GM18867 (cell line): Measurements from ENCODE around the gene LRMDA.

Experiments
- ATAC-seq: cut with Tn5 transposase; IDR thresholded peaks from one replicate; pipeline ENCODE4 v1.9.1; 2021; ENCODE audit warnings: mild to moderate bottlenecking, moderate library complexity; ENCODE audit not compliant: unreplicated experiment

Gene LRMDA

DNA sequence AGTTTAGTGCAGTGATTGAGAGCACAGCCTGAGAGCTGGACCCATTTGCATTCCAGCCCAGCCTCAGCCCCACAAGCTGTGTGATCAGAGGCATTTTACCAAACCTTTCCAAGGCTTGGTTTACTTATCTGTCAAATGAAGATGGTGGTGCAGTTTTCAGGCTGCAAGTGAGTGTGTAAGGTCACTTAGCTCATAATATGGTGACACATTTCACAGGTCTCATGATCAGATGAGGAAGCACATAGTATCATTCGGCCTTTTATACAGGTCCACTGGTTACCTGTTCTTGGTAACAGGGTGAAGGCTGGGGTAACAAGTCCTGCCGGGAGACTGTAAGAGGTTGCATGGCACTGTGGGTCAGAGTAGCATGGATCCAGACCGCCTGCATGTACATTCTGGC is 371.7 kb downstream of the LRMDA start:
- no peak for ATAC-seq

- no peak for ATAC-seq
These were observed 372.6 kb downstream of the LRMDA start for GRCh38 chr10:75803816-75804552.

GRCh38 chr10:75806186-75806585 is 374.8 kb downstream of the LRMDA start:
- ATAC-seq: no peak

DNA sequence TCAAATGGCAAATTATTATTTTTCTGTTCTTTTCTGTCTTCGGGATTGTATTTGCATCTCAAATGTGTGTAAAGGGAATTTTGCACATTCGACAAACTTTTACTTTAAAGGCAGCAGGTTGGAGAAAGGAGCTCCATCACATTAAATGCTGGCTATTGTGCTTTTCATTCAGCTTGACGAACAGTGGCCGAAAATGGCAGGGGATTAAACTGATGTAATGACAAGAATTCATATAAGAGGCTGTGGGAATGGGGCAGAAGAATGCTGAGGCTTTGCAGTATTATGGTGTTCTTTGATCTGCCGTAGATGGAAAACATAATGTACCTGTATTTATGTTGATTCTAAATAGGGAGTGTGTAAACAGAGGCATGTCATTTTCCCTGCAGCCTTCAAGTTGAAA is 376.0 kb downstream of the LRMDA start:
- no peak for ATAC-seq

DNA sequence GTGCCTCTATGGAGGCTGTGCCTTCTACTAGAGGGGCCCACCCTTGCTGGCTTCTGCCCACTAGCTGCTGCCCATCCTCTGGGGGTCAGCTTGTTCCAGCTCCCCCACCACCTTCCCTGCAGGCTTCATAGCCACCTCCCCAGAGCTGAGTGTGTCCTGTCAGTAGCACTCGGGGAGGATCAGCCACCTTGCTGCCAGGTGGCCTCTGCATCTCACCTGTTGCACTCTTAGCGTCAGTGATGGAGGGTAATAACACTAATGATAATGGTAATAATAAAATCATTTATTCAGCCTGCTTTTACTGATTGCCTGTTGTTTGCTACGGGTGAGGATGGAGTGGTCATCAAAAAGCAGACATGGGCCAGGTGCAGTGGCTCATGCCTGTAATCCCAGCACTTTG is 377.6 kb downstream of the LRMDA start:
- no peak for ATAC-seq

GRCh38 chr10:75814014-75814413 is 382.6 kb downstream of the LRMDA start:
- ATAC-seq: no peak

GRCh38 chr10:75815066-75815465 is 383.6 kb downstream of the LRMDA start:
- ATAC-seq: no peak

GRCh38 chr10:75817198-75817597 is 385.8 kb downstream of the LRMDA start:
- ATAC-seq: no peak

- ATAC-seq: no peak
These were observed 387.1 kb downstream of the LRMDA start for GRCh38 chr10:75818552-75818951.

DNA sequence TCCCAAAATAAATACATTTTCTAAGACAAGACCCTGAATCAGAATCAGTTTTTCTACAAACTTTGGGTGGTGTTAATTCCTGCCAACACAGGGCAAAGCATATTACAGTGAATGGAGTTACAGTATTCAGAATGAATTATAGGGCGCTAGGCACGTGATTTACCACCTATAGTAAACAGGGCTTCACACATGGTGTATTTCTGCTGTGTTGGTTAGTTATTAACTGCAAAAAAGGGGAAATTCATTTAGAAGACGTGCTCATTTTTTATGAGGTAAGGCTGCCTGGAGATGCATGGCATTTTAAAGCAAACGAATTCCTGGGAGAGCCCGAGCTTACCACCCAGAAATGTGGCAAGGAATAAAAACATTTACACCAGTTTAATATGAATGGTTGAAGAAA is 393.8 kb downstream of the LRMDA start:
- ATAC-seq: no peak

- ATAC-seq: no peak
These were observed 394.2 kb downstream of the LRMDA start for GRCh38 chr10:75825661-75826060.

DNA sequence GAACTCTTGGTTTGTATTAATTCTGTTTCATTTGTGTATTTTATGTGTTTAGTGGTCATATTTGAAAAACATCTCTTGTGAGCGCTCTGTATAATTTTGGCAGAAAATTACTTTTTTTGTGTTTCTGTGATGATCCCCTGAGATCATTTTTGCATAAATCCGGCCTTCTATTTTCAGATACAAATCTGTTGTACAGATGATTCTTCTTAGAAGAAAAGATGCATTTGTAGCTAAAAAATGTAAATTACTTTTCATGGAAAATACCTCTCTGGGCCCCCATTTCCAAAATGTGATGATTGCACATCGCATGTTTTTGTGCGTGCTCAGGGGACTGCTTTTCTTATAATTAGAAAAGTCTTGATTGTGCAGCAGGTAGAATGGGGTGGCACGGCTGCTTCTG is 395.4 kb downstream of the LRMDA start:
- ATAC-seq: no peak

DNA sequence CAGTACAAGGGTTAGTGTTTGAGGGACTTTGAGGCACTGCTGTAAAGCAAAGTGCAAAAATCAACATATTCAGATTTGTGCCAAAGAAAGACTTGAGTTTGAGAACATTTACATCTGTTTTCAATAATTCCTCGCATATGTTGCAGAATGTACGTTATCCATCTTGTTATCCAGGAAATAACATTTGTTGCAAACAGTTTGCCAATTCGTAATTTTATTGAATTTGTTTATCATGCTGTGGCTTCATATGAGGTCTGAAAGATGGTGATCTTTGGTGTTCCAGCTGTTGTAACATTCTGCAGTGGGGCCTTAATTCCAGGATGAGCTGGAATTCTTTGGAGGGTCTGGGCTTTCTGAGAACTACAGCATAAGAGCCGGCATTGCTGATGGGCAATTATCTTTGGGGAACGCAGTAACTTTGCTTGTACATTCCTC is 396.2 kb downstream of the LRMDA start:
- ATAC-seq: no peak

DNA sequence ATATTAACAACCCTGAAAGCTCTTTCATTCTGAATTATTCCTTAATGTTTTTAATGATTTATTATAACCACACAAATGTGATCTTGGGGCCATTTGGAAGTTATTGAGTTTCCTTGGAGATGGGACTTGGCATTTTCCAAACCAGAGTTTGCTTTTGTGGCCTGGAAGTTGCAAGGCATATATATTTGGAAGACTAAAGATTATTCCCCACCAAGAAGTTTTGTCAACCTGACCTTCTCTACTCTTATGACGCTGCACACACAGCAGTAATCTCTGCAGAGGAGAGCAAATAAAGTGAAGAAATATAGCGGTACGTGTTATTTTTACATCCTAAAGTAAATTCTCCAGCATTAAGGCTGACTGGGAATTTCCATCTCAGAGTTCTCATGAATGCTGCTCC is 397.0 kb downstream of the LRMDA start:
- no peak for ATAC-seq

- no peak for ATAC-seq
These were observed 404.6 kb downstream of the LRMDA start for GRCh38 chr10:75836064-75836463.

DNA sequence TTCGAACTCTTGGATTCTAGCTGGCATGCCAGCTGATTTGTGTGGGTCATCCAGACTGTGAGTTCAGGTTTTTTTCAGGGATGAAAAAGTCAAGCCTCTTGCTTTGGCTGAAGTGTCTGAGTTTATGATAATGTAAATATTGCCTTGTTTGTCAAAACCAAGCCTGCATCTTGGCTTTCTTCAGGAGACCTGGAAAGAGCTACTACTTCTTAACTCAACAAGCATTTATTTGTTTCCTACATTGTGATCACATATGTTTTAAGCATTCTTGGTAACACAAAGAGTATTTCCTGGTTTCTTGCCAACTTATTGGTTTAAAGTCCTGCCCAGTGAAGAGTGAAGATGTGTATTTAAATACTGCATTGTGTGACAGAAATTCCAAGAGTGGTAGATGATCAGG is 407.1 kb downstream of the LRMDA start:
- ATAC-seq: no peak

DNA sequence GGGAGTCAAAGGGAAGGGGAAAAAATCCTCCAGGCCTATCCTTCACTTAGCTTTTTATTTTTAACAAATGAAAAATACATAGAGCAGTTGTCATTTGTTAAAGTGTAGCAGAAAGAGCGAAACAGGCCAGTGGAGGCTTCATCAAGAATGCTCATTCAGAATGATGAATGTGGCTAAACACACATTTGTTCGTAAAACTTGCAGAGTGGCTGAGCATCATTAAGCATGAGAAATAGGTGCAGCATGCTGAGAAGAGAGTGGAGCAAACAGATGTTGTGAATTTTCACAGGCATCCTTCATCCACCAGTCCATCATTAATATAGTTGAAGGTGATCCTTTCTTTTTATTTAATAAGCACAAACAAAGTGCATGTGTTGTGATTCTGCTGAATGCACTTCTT is 407.6 kb downstream of the LRMDA start:
- ATAC-seq: no peak

- ATAC-seq: no peak
These were observed 409.8 kb downstream of the LRMDA start for GRCh38 chr10:75841266-75841665.

DNA sequence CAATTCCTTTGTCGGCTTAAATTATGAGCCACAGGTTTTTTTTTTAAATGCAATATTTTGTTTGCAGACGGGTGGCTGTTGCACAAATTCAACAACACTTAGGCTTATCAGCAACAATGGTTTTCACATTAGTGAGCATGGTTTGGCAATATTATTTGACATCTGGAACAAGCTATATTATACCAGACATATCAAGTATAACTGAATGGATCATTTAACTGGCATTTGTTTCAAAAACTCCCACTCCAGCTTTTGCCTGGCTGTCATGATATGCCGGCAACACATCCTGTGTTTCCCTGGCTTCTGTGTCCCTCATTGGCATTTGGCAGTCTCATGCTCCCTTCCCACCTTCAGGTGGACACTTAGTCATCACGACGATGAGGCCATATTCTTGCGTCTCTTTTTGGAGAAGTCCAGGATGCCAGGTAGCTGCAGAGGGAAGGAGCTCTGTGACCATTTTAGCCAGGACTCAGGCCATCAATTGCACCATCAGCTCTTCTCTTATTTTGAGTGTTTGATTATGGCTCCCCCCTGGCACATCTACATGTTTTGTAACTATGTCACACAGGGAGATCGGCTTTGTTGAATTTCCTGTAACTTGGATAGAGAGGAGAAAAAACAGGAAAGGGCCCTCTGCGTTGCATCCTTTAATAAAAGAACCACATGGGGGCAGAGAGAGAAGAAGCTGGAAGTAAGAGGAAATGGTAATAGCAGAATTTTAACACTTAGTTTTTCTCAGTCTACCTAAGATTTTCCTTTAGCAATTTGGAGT is 413.9 kb downstream of the LRMDA start:
- ATAC-seq: no peak

- no peak for ATAC-seq
These were observed 416.1 kb downstream of the LRMDA start for GRCh38 chr10:75847477-75847876.

- no peak for ATAC-seq
These were observed 420.3 kb downstream of the LRMDA start for GRCh38 chr10:75851580-75852345.
